ENCODE data around the gene KRT71.

GRCh38 chr12:52540531-52540930, 12.4 kb downstream of the KRT71 start:
- TF ChIP-seq ATF2 (CRISPR knock-in tag; IDR thresholded peaks at IDR 0.05; ENCODE audit: borderline replicate concordance, low read depth) (no peak), IRF2 (CRISPR knock-in tag; IDR thresholded peaks at IDR 0.05; ENCODE audit: borderline replicate concordance, low read depth) (no peak), CTCF (IDR thresholded peaks at IDR 0.05) (no peak), ZBTB21 (CRISPR knock-in tag; IDR thresholded peaks at IDR 0.05; ENCODE audit: borderline replicate concordance) (no peak), NR2C2 (CRISPR knock-in tag; IDR thresholded peaks at IDR 0.05) (no peak), CREB1 (CRISPR knock-in tag; IDR thresholded peaks at IDR 0.05) (no peak), PREB (CRISPR knock-in tag; IDR thresholded peaks at IDR 0.05; ENCODE audit: borderline replicate concordance) (no peak), FOXK1 (CRISPR knock-in tag; IDR thresholded peaks at IDR 0.05) (no peak), FOXP4 (CRISPR knock-in tag; IDR thresholded peaks at IDR 0.05) (no peak), E2F1 (CRISPR knock-in tag; IDR thresholded peaks at IDR 0.05) (no peak)

Data from WTC11 (cell line).